ENCODE results near the gene LSM2. TPM values are rescaled to one million over a fixed set of nuclear protein-coding genes. Genes with fewer than 3 reads are reported as not detected.

Gene LSM2
- total RNA-seq, 1 donor from 2014 or later: 51.6 TPM

GRCh38 chr6:31797588-31797987 is 9.2 kb downstream of the LSM2 start:
- no peaks in the 10 kb centered on the region for H3K9me3 ChIP-seq
- peaks cover 21% of the 10 kb centered on the region for H3K4me1 ChIP-seq
- H3K36me3 ChIP-seq: peaks cover 0 to 10% of the 10 kb centered on the region in 2 donors
- no peaks in the 10 kb centered on the region for H3K27me3 ChIP-seq
- intact Hi-C loops (cut with DNase I): loop anchor here (10.0 kb wide), 1 partner anchor 63 kb away; the partner anchor contains the start of gene CLIC1
- H3K4me3 ChIP-seq: no peak overlapping the region
- H3K27ac ChIP-seq: peak overlapping the region; percentile 27
- TF ChIP-seq POLR2AphosphoS5 (IDR thresholded peaks at IDR 0.05; ENCODE audit: insufficient read depth in 1 of 2, low read depth in 1 of 2) (no peak), CTCF (IDR thresholded peaks at IDR 0.05) (no peak), POLR2A (IDR thresholded peaks at IDR 0.05) (no peak)
- no peak for DNase-seq (ENCODE audit: extremely low spot score in 2 of 2)

- H3K27ac ChIP-seq: peak overlapping the region; percentile 97
- peaks cover 21% of the 10 kb centered on the region for H3K4me1 ChIP-seq
- peaks cover 0 to 8% of the 10 kb centered on the region in 2 donors for H3K36me3 ChIP-seq
- H3K4me3 ChIP-seq: no peak overlapping the region
- no peaks in the 10 kb centered on the region for H3K9me3 ChIP-seq
- no peaks in the 10 kb centered on the region for H3K27me3 ChIP-seq
- TF ChIP-seq POLR2A (IDR thresholded peaks at IDR 0.05) (no peak), POLR2AphosphoS5 (IDR thresholded peaks at IDR 0.05; ENCODE audit: insufficient read depth in 1 of 2, low read depth in 1 of 2) (no peak), CTCF (IDR thresholded peaks at IDR 0.05) (no peak)
- intact Hi-C loops (cut with DNase I): loop anchor here (10.0 kb wide), 1 partner anchor 62 kb away; the partner anchor contains the start of gene CLIC1
- no peak for DNase-seq (ENCODE audit: extremely low spot score in 2 of 2)
Measured at GRCh38 chr6:31796993-31797385, 9.8 kb downstream of the LSM2 start.

GRCh38 chr6:31795616-31796298 is 11.0 kb downstream of the LSM2 start, which contains the start of gene VARS1:
Gene VARS1, minus strand, starts transcription at chr6:31795752. Its CDS starts 535 bp downstream, at chr6:31795217.
- no peak for DNase-seq (ENCODE audit: extremely low spot score in 2 of 2)
- Histone ChIP-seq H3K27me3 (no peaks in the 10 kb centered on the region), H3K9me3 (no peaks in the 10 kb centered on the region), H3K27ac (peak within 1 kb of the TSS; percentile 97), H3K36me3 (peaks cover 0 to 11% of the 10 kb centered on the region in 2 donors), H3K4me1 (peaks cover 26% of the 10 kb centered on the region), H3K4me3 (peak within 1 kb of the TSS; percentile 67 to 93)
- peak; percentile 12 to 78 (median 72) for TF ChIP-seq CTCF (IDR thresholded peaks at IDR 0.05)
- TF ChIP-seq POLR2AphosphoS5 (IDR thresholded peaks at IDR 0.05; ENCODE audit: insufficient read depth in 1 of 2, low read depth in 1 of 2): peak in 1 of 2 donors; percentile 79
- peak in 1 of 2 donors; percentile 25 for TF ChIP-seq POLR2A (IDR thresholded peaks at IDR 0.05)
- intact Hi-C loops (cut with DNase I): loop anchor here (10.0 kb wide), 1 partner anchor 61 kb away; the partner anchor contains the start of gene CLIC1

GRCh38 chr6:31794866-31795615 is 11.7 kb downstream of the LSM2 start:
- no peak for DNase-seq (ENCODE audit: extremely low spot score in 2 of 2)
- TF ChIP-seq POLR2AphosphoS5 (IDR thresholded peaks at IDR 0.05; ENCODE audit: insufficient read depth in 1 of 2, low read depth in 1 of 2) (no peak), POLR2A (IDR thresholded peaks at IDR 0.05) (no peak), CTCF (IDR thresholded peaks at IDR 0.05) (no peak)
- H3K4me3 ChIP-seq: peak overlapping the region; percentile 67 to 93
- H3K27ac ChIP-seq: peak overlapping the region; percentile 97
- H3K4me1 ChIP-seq: peaks cover 26% of the 10 kb centered on the region
- H3K27me3 ChIP-seq: no peaks in the 10 kb centered on the region
- H3K36me3 ChIP-seq: peaks cover 0 to 13% of the 10 kb centered on the region in 2 donors
- no peaks in the 10 kb centered on the region for H3K9me3 ChIP-seq
- intact Hi-C loops (cut with DNase I): loop anchor here (10.0 kb wide), 1 partner anchor 60 kb away; the partner anchor contains the start of gene CLIC1

Measured in vagina (tissue), 2 donors.